ENCODE data around the gene LAIR2.

DNA sequence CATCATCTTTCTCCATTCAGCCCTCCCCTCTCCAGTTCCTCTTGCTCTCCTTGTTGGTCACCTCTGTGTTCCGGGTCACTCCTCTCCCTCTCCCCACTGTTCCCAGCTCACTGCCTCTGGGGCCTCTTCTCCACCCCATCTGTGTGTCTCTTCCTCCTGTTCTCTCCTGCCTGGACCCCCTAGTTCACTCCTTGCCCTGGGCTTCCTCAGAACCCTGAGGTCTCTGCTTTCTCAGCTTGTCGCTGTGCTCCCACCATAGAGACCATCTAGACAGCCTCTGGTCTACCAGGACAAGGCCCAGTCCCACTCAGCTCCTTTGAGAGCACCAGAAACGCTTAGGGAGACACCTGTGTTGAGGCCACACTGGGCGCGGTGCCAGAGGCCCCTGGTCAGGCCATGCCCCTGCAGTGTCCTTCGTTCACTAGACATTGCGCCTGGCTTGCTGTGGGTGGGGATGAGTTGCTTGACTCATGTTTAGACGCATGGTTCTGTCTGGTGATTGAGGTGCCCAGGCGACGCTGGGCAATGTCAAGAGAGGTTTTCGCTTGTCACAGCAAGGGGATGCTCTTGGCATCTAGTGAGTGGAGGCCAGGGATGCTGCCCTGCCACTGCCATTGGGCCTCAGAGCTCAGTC is 43.9 kb upstream of the LAIR2 start:
- TF ChIP-seq, protein P1, sequence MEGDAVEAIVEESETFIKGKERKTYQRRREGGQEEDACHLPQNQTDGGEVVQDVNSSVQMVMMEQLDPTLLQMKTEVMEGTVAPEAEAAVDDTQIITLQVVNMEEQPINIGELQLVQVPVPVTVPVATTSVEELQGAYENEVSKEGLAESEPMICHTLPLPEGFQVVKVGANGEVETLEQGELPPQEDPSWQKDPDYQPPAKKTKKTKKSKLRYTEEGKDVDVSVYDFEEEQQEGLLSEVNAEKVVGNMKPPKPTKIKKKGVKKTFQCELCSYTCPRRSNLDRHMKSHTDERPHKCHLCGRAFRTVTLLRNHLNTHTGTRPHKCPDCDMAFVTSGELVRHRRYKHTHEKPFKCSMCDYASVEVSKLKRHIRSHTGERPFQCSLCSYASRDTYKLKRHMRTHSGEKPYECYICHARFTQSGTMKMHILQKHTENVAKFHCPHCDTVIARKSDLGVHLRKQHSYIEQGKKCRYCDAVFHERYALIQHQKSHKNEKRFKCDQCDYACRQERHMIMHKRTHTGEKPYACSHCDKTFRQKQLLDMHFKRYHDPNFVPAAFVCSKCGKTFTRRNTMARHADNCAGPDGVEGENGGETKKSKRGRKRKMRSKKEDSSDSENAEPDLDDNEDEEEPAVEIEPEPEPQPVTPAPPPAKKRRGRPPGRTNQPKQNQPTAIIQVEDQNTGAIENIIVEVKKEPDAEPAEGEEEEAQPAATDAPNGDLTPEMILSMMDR (IDR thresholded peaks at IDR 0.05; ENCODE audit: poor library complexity), result no peak
- TF ChIP-seq EZH2phosphoT487 (IDR thresholded peaks at IDR 0.05; ENCODE audit: low read depth, severe bottlenecking, unreplicated experiment), result no peak
- no peak for TF ChIP-seq EZH2 (IDR thresholded peaks at IDR 0.05; ENCODE audit: borderline replicate concordance)

Data from hepatocyte (in vitro differentiated cells).